WTC11 (cell line): ENCODE measurements around the gene SPINT1. TPM values are rescaled to one million over a fixed set of nuclear protein-coding genes. Genes with fewer than 3 reads are reported as not detected.

ENCODE experiments used
- ATAC-seq: fragments of 200-7000 bp; cut with Tn5 transposase; 2 replicates; pipeline ENCODE4 v1.10.0; 2021; ENCODE audit warnings: mild to moderate bottlenecking, moderate library complexity
- CTCF ChIA-PET: fragments of 300-600 bp; sonication (Branson Sonifier 250); formaldehyde crosslinking; loops from one replicate; lab custom pipeline; 2021; ENCODE audit warnings: antibody characterized with exemption; lab: Charles Lee
- POLR2A ChIA-PET: fragments of 350-600 bp; sonication (Branson Sonifier 250); formaldehyde crosslinking; loops from one replicate; lab custom pipeline; 2021; ENCODE audit warnings: antibody characterized with exemption; lab: Charles Lee
- DNase-seq: peaks from one replicate; pipeline ENCODE4 v3.0.0; 2021; ENCODE audit warnings: low spot score
- H3K27ac Mint-ChIP-seq: 2 replicates; pipeline ENCODE4 v1.8.0; 2021; ENCODE audit warnings: mixed read lengths
- H3K27me3 Mint-ChIP-seq: 2 replicates; pipeline ENCODE4 v1.8.0; 2021; ENCODE audit warnings: low read depth, mild to moderate bottlenecking, moderate library complexity, mixed read lengths
- H3K36me3 Mint-ChIP-seq: 2 replicates; pipeline ENCODE4 v1.8.0; 2021; ENCODE audit warnings: mixed read lengths
- H3K4me1 Mint-ChIP-seq: 2 replicates; pipeline ENCODE4 v1.8.0; 2022; ENCODE audit warnings: mixed read lengths
- H3K4me3 Mint-ChIP-seq: 2 replicates; pipeline ENCODE4 v1.8.0; 2021; ENCODE audit warnings: mild to moderate bottlenecking, moderate library complexity, mixed read lengths
- H3K9me3 Mint-ChIP-seq: 2 replicates; pipeline ENCODE4 v1.8.0; 2021; ENCODE audit warnings: mixed read lengths
- ATF1 ChIP-seq: sonication (generic); formaldehyde crosslinking; IDR thresholded peaks from 2 replicates; pipeline ENCODE4 v1.8.1; 2023; ENCODE audit warnings: mild to moderate bottlenecking, moderate library complexity, missing genetic modification reagents
- CBFB ChIP-seq: sonication (generic); formaldehyde crosslinking; IDR thresholded peaks from 2 replicates; pipeline ENCODE4 v1.8.1; 2022; ENCODE audit warnings: mild to moderate bottlenecking, low read depth, missing genetic modification reagents
- CREM ChIP-seq: sonication (generic); formaldehyde crosslinking; IDR thresholded peaks from 2 replicates; pipeline ENCODE4 v1.8.1; 2022; ENCODE audit warnings: mild to moderate bottlenecking, missing genetic modification reagents, moderate library complexity
- E2F5 ChIP-seq: sonication (generic); formaldehyde crosslinking; IDR thresholded peaks from 2 replicates; pipeline ENCODE4 v1.8.1; 2022; ENCODE audit warnings: mild to moderate bottlenecking, moderate library complexity, missing genetic modification reagents
- ELF4 ChIP-seq: sonication (generic); formaldehyde crosslinking; IDR thresholded peaks from 2 replicates; pipeline ENCODE4 v1.8.1; 2022; ENCODE audit warnings: low read depth, mild to moderate bottlenecking, moderate library complexity, missing genetic modification reagents
- EMX1 ChIP-seq: fragments of 250-450 bp; sonication (Bioruptor Pico); IDR thresholded peaks from 2 replicates; pipeline ENCODE4 v1.8.0; 2021; ENCODE audit warnings: mild to moderate bottlenecking
- ESRRA ChIP-seq: sonication (generic); formaldehyde crosslinking; IDR thresholded peaks from 2 replicates; pipeline ENCODE4 v1.8.1; 2022; ENCODE audit warnings: mild to moderate bottlenecking, missing genetic modification reagents, borderline replicate concordance
- GTF2I ChIP-seq: fragments of 250-450 bp; sonication (Bioruptor Pico); conservative IDR thresholded peaks from 2 replicates; pipeline ENCODE4 v1.4.0; 2021; ENCODE audit warnings: mild to moderate bottlenecking
- HMGA2 ChIP-seq: fragments of 250-450 bp; sonication (Bioruptor Pico); IDR thresholded peaks from 2 replicates; pipeline ENCODE4 v1.4.0; 2021; ENCODE audit warnings: mild to moderate bottlenecking, moderate library complexity
- KAT7 ChIP-seq: sonication (generic); formaldehyde crosslinking; IDR thresholded peaks from 2 replicates; pipeline ENCODE4 v1.8.1; 2023; ENCODE audit warnings: missing genetic modification reagents, mild to moderate bottlenecking, borderline replicate concordance
- MXD4 ChIP-seq: fragments of 250-450 bp; sonication (Bioruptor Pico); IDR thresholded peaks from 2 replicates; pipeline ENCODE4 v1.8.0; 2021; ENCODE audit warnings: mild to moderate bottlenecking, moderate library complexity, borderline replicate concordance
- NFE2L1 ChIP-seq: sonication (generic); formaldehyde crosslinking; IDR thresholded peaks from 2 replicates; pipeline ENCODE4 v1.8.1; 2023; ENCODE audit warnings: missing genetic modification reagents
- NR1H2 ChIP-seq: sonication (generic); formaldehyde crosslinking; IDR thresholded peaks from 2 replicates; pipeline ENCODE4 v1.9.0; 2021; ENCODE audit warnings: mild to moderate bottlenecking, moderate library complexity, missing genetic modification reagents
- OVOL2 ChIP-seq: fragments of 250-450 bp; sonication (Bioruptor Pico); IDR thresholded peaks from 2 replicates; pipeline ENCODE4 v1.9.0; 2021; ENCODE audit warnings: mild to moderate bottlenecking, borderline replicate concordance
- RELA ChIP-seq: sonication (generic); formaldehyde crosslinking; IDR thresholded peaks from 2 replicates; pipeline ENCODE4 v1.8.1; 2022; ENCODE audit warnings: missing genetic modification reagents, mild to moderate bottlenecking, borderline replicate concordance
- RORB ChIP-seq: fragments of 250-450 bp; sonication (Bioruptor Pico); IDR thresholded peaks from 2 replicates; pipeline ENCODE4 v1.9.0; 2021; ENCODE audit warnings: mild to moderate bottlenecking
- SMAD4 ChIP-seq: sonication (generic); formaldehyde crosslinking; IDR thresholded peaks from 2 replicates; pipeline ENCODE4 v1.8.0; 2022; ENCODE audit warnings: mild to moderate bottlenecking, missing genetic modification reagents
- SP1 ChIP-seq: sonication (generic); formaldehyde crosslinking; conservative IDR thresholded peaks from 2 replicates; pipeline ENCODE4 v1.8.1; 2022; ENCODE audit warnings: missing genetic modification reagents
- TP53 ChIP-seq: sonication (generic); formaldehyde crosslinking; IDR thresholded peaks from 2 replicates; pipeline ENCODE4 v1.8.1; 2023; ENCODE audit warnings: mild to moderate bottlenecking, missing genetic modification reagents
- ZNF281 ChIP-seq: sonication (generic); formaldehyde crosslinking; IDR thresholded peaks from 2 replicates; pipeline ENCODE4 v1.8.0; 2023; ENCODE audit warnings: mild to moderate bottlenecking, missing genetic modification reagents
- ZNF317 ChIP-seq: sonication (generic); formaldehyde crosslinking; IDR thresholded peaks from 2 replicates; pipeline ENCODE4 v1.8.1; 2023; ENCODE audit warnings: low read depth, mild to moderate bottlenecking, moderate library complexity, missing genetic modification reagents, borderline replicate concordance
- ZNF671 ChIP-seq: fragments of 250-450 bp; sonication (Bioruptor Pico); IDR thresholded peaks from 2 replicates; pipeline ENCODE4 v1.8.0; 2021; ENCODE audit warnings: mild to moderate bottlenecking
- total RNA-seq: library from RNA; stranded (reverse); gene quantifications from 3 replicates; pipeline ENCODE4 v1.2.3, GENCODE V29; 2021
- TF ChIP-seq, protein P1 (sequence below): fragments of 250-450 bp; sonication (Bioruptor Pico); IDR thresholded peaks from 2 replicates; pipeline ENCODE4 v1.9.0; 2021; ENCODE audit warnings: mild to moderate bottlenecking
- TF ChIP-seq, protein P2 (sequence below): sonication (generic); formaldehyde crosslinking; IDR thresholded peaks from 2 replicates; pipeline ENCODE4 v1.8.1; 2023; ENCODE audit warnings: mild to moderate bottlenecking, missing genetic modification reagents, moderate library complexity
- TF ChIP-seq, protein P3 (sequence below): sonication (generic); formaldehyde crosslinking; IDR thresholded peaks from 2 replicates; pipeline ENCODE4 v1.8.1; 2023; ENCODE audit warnings: mild to moderate bottlenecking, missing genetic modification reagents, moderate library complexity
- TF ChIP-seq, protein P4 (sequence below): sonication (generic); formaldehyde crosslinking; IDR thresholded peaks from 2 replicates; pipeline ENCODE4 v1.8.0; 2023; ENCODE audit warnings: missing genetic modification reagents
- TF ChIP-seq, protein P5 (sequence below): sonication (generic); formaldehyde crosslinking; IDR thresholded peaks from 2 replicates; pipeline ENCODE4 v1.8.1; 2023; ENCODE audit warnings: mild to moderate bottlenecking, missing genetic modification reagents
- TF ChIP-seq, protein P6 (sequence below): sonication (generic); formaldehyde crosslinking; IDR thresholded peaks from 2 replicates; pipeline ENCODE4 v1.8.1; 2022; ENCODE audit warnings: missing genetic modification reagents, borderline replicate concordance

Gene SPINT1
- total RNA-seq, 1 experiment from 2014 or later: 140 TPM

GRCh38 chr15:40863660-40864270, 19.9 kb downstream of the SPINT1 start:
- DNase-seq (no peak), ATAC-seq (no peak)
- Mint-ChIP-seq H3K27ac (no peak overlapping the region), H3K4me3 (no peak overlapping the region), H3K4me1 (peaks cover 9% of the 10 kb centered on the region), H3K27me3 (no peaks in the 10 kb centered on the region; the same call in 1 of the 2 replicates), H3K36me3 (no peaks in the 10 kb centered on the region), H3K9me3 (no peaks in the 10 kb centered on the region)
- CTCF ChIA-PET: interaction anchor here (3.0 to 10.0 kb wide), 2 partner anchors 28 to 33 kb away, joined by 14 to 500 read pairs; partner anchors contain the start of gene VPS18
- TF ChIP-seq, protein P1, sequence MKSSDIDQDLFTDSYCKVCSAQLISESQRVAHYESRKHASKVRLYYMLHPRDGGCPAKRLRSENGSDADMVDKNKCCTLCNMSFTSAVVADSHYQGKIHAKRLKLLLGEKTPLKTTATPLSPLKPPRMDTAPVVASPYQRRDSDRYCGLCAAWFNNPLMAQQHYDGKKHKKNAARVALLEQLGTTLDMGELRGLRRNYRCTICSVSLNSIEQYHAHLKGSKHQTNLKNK (CRISPR knock-in tag): no peak
- no peak for TF ChIP-seq CBFB
- TF ChIP-seq MXD4 (CRISPR knock-in tag): no peak
- no peak for TF ChIP-seq TP53 (CRISPR knock-in tag)
- TF ChIP-seq, protein P2, sequence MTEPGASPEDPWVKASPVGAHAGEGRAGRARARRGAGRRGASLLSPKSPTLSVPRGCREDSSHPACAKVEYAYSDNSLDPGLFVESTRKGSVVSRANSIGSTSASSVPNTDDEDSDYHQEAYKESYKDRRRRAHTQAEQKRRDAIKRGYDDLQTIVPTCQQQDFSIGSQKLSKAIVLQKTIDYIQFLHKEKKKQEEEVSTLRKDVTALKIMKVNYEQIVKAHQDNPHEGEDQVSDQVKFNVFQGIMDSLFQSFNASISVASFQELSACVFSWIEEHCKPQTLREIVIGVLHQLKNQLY (CRISPR knock-in tag): no peak
- no peak for TF ChIP-seq HMGA2
- no peak for TF ChIP-seq KAT7 (CRISPR knock-in tag)
- TF ChIP-seq ZNF671 (CRISPR knock-in tag): no peak
- TF ChIP-seq E2F5 (CRISPR knock-in tag): no peak
- TF ChIP-seq ATF1 (CRISPR knock-in tag): no peak
- POLR2A ChIA-PET: no interaction called here

GRCh38 chr15:40867199-40867598, 23.4 kb downstream of the SPINT1 start:
- no peak for ATAC-seq
- Mint-ChIP-seq H3K4me3 (no peak overlapping the region), H3K27ac (no peak overlapping the region), H3K9me3 (no peaks in the 10 kb centered on the region), H3K4me1 (peaks cover 12% of the 10 kb centered on the region), H3K27me3 (no peaks in the 10 kb centered on the region; the same call in 1 of the 2 replicates)
- no peak for DNase-seq
- CTCF ChIA-PET: interaction anchor here (0.7 kb wide), 1 partner anchor 690 kb away, joined by 3 read pairs; no protein-coding TSS in a partner anchor
- TF ChIP-seq SMAD4 (CRISPR knock-in tag) (no peak), ZNF317 (no peak), TP53 (CRISPR knock-in tag) (no peak), NFE2L1 (CRISPR knock-in tag) (no peak), ESRRA (no peak), EMX1 (CRISPR knock-in tag) (no peak), RELA (CRISPR knock-in tag) (no peak), OVOL2 (CRISPR knock-in tag) (no peak), RORB (no peak), ZNF671 (CRISPR knock-in tag) (no peak), NR1H2 (CRISPR knock-in tag) (no peak), ELF4 (no peak), GTF2I (no peak), CREM (no peak), ZNF281 (CRISPR knock-in tag) (no peak), SP1 (no peak)
- TF ChIP-seq, protein P3, sequence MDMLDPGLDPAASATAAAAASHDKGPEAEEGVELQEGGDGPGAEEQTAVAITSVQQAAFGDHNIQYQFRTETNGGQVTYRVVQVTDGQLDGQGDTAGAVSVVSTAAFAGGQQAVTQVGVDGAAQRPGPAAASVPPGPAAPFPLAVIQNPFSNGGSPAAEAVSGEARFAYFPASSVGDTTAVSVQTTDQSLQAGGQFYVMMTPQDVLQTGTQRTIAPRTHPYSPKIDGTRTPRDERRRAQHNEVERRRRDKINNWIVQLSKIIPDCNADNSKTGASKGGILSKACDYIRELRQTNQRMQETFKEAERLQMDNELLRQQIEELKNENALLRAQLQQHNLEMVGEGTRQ: no peak
- TF ChIP-seq, protein P4, sequence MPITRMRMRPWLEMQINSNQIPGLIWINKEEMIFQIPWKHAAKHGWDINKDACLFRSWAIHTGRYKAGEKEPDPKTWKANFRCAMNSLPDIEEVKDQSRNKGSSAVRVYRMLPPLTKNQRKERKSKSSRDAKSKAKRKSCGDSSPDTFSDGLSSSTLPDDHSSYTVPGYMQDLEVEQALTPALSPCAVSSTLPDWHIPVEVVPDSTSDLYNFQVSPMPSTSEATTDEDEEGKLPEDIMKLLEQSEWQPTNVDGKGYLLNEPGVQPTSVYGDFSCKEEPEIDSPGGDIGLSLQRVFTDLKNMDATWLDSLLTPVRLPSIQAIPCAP (CRISPR knock-in tag): no peak
- TF ChIP-seq, protein P5, sequence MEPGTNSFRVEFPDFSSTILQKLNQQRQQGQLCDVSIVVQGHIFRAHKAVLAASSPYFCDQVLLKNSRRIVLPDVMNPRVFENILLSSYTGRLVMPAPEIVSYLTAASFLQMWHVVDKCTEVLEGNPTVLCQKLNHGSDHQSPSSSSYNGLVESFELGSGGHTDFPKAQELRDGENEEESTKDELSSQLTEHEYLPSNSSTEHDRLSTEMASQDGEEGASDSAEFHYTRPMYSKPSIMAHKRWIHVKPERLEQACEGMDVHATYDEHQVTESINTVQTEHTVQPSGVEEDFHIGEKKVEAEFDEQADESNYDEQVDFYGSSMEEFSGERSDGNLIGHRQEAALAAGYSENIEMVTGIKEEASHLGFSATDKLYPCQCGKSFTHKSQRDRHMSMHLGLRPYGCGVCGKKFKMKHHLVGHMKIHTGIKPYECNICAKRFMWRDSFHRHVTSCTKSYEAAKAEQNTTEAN (CRISPR knock-in tag): no peak
- TF ChIP-seq, protein P6, sequence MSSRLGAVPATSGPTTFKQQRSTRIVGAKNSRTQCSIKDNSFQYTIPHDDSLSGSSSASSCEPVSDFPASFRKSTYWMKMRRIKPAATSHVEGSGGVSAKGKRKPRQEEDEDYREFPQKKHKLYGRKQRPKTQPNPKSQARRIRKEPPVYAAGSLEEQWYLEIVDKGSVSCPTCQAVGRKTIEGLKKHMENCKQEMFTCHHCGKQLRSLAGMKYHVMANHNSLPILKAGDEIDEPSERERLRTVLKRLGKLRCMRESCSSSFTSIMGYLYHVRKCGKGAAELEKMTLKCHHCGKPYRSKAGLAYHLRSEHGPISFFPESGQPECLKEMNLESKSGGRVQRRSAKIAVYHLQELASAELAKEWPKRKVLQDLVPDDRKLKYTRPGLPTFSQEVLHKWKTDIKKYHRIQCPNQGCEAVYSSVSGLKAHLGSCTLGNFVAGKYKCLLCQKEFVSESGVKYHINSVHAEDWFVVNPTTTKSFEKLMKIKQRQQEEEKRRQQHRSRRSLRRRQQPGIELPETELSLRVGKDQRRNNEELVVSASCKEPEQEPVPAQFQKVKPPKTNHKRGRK (CRISPR knock-in tag): no peak
- TF ChIP-seq, all 79 proteins: peak for 0
- no peaks in the 10 kb centered on the region for H3K36me3 Mint-ChIP-seq
- POLR2A ChIA-PET: no interaction called here
